Mucosa of descending colon (tissue), 3 donors: Measurements from ENCODE around the gene ARF1. TPM values are rescaled to one million over a fixed set of nuclear protein-coding genes. Genes with fewer than 3 reads are reported as not detected.

ENCODE experiments used
- ATAC-seq: fragments of 200-7000 bp; cut with Tn5 transposase; one replicate; pipeline ENCODE4 v1.9.1; 2020; ENCODE audit warnings: mild to moderate bottlenecking, moderate library complexity
- DNase-seq, 3 donors: peaks; one replicate each; pipeline ENCODE4 v3.0.0-alpha.2; 2020
- H3K36me3 ChIP-seq: fragments of 200-600 bp; one replicate; pipeline ENCODE4 v1.8.0; 2021; ENCODE audit warnings: low read depth, mild to moderate bottlenecking
- H3K4me1 ChIP-seq: fragments of 200-600 bp; one replicate; pipeline ENCODE4 v1.8.0; 2021; ENCODE audit warnings: low read depth, mild to moderate bottlenecking
- H3K4me3 ChIP-seq: fragments of 200-600 bp; one replicate; pipeline ENCODE4 v1.8.0; 2021; ENCODE audit warnings: mild to moderate bottlenecking
- H3K9me3 ChIP-seq: fragments of 200-600 bp; one replicate; pipeline ENCODE4 v1.8.0; 2021; ENCODE audit warnings: mild to moderate bottlenecking
- intact Hi-C, 2 donors: fragments of 100-400 bp; cut with DNase I in 1 of 2; cut with micrococcal nuclease in 1 of 2; formaldehyde crosslinking; loops; one replicate each; pipeline versions ENCODE4 v1.11.0 to v1.11.1; 2022; cut with DNase I, micrococcal nuclease
- total RNA-seq, 3 donors: library from RNA; stranded (reverse); fragmentation: NEBNext Ultra II Directional in 2 of 3; extraction: Animal tissue kit (Norgen Biotek cat#: 25700) in 2 of 3; gene quantifications; one replicate each; pipeline versions ENCODE4 v1.2.1 to v1.2.4, GENCODE V29; 2021 to 2023
- TF ChIP-seq, protein P1 (sequence below): fragments of 200-600 bp; IDR thresholded peaks from one replicate; pipeline ENCODE4 v1.8.0; 2022; ENCODE audit warnings: antibody characterized with exemption, mild to moderate bottlenecking
- donor health status: DM: no; HTN: no; CAD: no; lungs with moderate emphysema.
- donor health status: DM: no; HTN: no; CAD: no.
- donor health status: DM: no; HTN: yes; CAD: no.

Gene ARF1
- total RNA-seq, 3 donors from 2014 or later = 339 to 490 (median 479) TPM

DNA sequence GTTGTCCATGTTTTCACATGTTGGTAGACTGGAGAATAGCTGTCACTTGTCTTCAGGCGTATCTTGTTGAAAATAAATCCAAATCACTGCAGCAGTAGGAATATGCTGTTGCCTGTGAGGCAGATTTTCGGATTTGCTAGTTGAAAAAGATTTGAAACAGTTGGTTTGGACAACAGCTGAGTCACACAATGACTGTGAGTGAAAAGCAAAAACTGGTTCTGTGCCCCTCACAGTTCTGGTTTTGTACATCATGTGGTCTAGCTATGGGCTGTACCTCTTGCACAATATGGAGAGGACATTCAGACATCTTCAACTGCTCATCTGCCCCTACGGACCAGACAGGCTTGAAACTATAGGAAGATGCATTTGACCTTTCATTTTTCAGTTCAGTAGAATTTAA is 1.8 kb downstream of the ARF1 start:
- no peak for DNase-seq
- Histone ChIP-seq H3K4me1 (peaks cover 59% of the 10 kb centered on the region), H3K36me3 (no peaks in the 10 kb centered on the region), H3K4me3 (no peak overlapping the region), H3K9me3 (no peaks in the 10 kb centered on the region)
- no peak for ATAC-seq
- intact Hi-C loops = no loop called here
- TF ChIP-seq, protein P1, sequence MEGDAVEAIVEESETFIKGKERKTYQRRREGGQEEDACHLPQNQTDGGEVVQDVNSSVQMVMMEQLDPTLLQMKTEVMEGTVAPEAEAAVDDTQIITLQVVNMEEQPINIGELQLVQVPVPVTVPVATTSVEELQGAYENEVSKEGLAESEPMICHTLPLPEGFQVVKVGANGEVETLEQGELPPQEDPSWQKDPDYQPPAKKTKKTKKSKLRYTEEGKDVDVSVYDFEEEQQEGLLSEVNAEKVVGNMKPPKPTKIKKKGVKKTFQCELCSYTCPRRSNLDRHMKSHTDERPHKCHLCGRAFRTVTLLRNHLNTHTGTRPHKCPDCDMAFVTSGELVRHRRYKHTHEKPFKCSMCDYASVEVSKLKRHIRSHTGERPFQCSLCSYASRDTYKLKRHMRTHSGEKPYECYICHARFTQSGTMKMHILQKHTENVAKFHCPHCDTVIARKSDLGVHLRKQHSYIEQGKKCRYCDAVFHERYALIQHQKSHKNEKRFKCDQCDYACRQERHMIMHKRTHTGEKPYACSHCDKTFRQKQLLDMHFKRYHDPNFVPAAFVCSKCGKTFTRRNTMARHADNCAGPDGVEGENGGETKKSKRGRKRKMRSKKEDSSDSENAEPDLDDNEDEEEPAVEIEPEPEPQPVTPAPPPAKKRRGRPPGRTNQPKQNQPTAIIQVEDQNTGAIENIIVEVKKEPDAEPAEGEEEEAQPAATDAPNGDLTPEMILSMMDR = no peak

DNA sequence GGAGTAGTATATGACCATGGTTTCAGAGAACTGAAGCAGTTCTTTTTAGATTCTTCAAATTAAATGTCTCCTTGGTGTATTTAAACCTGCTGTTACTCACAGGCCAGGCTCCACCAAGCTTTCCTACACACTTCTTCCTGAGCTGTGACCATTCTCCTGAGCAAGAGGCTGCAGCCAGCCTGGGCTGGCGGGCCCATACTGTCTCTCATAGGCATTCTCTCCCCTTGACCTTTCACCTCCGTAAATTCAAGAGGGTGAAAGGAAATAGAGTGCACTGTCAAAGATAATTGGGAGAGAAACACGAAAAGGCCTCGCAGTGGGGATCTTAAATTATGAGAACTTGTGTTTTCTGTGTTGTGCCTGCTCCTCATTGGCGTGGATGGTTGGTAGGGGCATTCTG is 2.3 kb downstream of the ARF1 start:
- no peaks in the 10 kb centered on the region for H3K9me3 ChIP-seq
- TF ChIP-seq, protein P1 = no peak
- DNase-seq (peak in 1 of 3 donors; percentile 19), ATAC-seq (no peak)
- H3K4me1 ChIP-seq = peaks cover 64% of the 10 kb centered on the region
- no peak overlapping the region for H3K4me3 ChIP-seq
- H3K36me3 ChIP-seq = no peaks in the 10 kb centered on the region
- intact Hi-C loops = no loop called here

DNA sequence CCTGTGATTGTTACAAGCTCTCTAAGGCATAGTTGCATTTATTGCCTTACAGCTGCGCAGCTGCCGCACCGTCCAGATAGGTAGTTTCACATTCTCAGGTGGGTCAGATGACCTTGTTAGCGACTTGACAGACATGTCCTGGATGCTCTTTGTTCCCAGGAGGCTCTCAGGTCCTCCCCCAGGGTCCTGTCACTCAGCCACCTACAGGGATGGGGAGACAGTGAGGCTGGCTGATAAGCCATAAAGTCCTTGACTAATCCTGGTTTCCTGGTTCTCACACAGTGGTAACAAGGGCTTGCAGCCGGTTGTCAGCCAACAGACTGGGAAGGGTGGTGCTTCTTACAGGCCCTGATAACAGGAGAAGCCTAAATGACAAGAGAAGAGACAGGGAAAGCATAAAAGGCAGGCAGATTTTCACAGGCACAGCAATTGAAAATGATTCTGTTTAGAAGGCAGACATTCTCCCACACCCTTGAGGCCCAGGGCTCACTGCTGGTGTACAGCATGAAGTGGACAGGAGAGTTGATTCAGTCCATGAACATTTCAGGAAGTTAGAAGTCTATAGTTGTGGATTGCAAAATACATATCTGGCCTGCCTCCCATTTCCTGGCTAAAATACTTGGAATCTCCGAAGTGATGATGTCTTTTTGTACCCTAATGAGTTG is 2.9 kb downstream of the ARF1 start:
- H3K9me3 ChIP-seq = no peaks in the 10 kb centered on the region
- DNase-seq = peak; percentile 50 to 59 (median 51)
- ATAC-seq = peak; percentile 43
- no peak overlapping the region for H3K4me3 ChIP-seq
- intact Hi-C loops = no loop called here
- peaks cover 69% of the 10 kb centered on the region for H3K4me1 ChIP-seq
- TF ChIP-seq, protein P1 = no peak
- no peaks in the 10 kb centered on the region for H3K36me3 ChIP-seq

DNA sequence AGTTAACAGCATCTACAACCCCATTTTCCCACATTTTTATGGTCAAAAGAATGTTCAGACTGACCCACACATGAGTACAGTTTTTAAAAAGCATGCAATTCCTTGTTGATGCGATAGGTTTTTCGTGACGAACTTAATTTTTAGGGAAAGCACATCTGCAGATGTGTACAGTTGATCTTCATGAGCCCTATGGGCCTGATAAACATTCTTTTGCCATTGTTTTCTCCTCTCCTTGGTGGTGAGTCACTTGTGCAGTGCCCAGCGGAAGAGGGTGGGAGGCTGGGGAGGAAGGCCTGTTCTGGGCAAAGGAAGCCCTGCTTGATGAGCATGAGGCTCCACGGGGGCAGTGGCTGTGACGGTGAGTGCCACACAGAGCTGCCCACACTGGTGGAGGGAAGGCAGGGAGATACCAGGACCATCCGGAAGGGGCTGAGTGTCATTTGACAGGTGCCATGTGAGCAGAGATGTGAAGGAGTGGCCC is 5.3 kb downstream of the ARF1 start:
- Histone ChIP-seq H3K4me3 (no peak overlapping the region), H3K36me3 (no peaks in the 10 kb centered on the region), H3K4me1 (peaks cover 77% of the 10 kb centered on the region), H3K9me3 (no peaks in the 10 kb centered on the region)
- ATAC-seq (no peak), DNase-seq (peak in 2 of 3 donors; percentile 27 to 59)
- intact Hi-C loops = no loop called here
- TF ChIP-seq, protein P1 = no peak

DNA sequence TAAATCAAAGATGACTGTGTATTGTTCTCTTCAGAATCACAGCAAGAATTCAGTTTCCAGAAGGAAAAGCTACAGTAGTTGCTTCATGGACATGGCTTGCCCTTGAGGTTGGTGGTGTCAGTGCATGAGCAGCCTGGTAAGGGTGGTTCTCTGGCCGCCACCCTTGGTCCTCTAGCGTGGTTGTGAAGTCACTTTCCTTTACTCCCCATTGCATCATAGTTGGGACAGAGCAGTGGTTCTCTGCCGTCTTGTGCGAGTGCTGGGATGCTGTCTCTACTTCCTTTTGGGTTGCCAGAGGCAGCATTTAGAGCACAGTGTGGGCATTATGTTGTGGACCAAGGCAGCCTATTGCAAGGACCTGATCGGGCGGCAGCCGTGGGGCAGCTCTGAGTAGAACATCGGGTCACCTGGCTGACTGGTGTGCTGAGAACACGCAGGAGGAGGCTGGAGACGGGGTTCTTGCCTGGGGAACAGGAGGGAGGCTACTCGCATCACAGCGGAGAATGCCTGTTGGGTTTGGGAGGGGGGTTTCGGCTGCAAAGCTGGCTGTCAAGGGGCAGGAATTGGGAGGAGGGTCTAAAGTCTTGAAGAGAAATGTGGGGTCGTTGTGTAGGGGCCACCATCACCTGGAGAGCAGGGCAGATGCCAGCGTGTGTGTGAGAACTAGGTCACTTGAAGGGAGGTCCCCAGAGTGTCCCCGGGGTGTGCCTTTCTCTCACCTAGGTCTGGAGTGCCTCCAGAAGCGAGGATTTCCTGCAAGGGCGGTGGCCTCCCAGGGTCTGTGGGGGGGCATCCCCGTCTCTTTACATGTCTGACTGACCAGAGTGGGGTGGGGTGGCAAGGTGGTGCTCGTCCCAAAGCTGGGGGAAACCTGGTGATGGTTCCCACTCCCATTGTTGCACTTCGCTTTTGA is 6.3 kb downstream of the ARF1 start:
- TF ChIP-seq, protein P1 = no peak
- ATAC-seq (peak; percentile 5), DNase-seq (peak in 1 of 3 donors; percentile 50)
- H3K4me1 ChIP-seq = peaks cover 77% of the 10 kb centered on the region
- intact Hi-C loops = no loop called here
- H3K36me3 ChIP-seq = no peaks in the 10 kb centered on the region
- H3K9me3 ChIP-seq = no peaks in the 10 kb centered on the region
- no peak overlapping the region for H3K4me3 ChIP-seq
